Regular cardiac myocyte (primary cell): ENCODE measurements around the gene LAMP2. TPM values are rescaled to one million over a fixed set of nuclear protein-coding genes. Genes with fewer than 3 reads are reported as not detected.

Experiments
- total RNA-seq: library from RNA; depleted of rRNA; stranded (reverse); fragments of >200 nt; gene quantifications from 2 replicates; pipeline ENCODE4 v1.2.3, GENCODE V29; 2014

Gene LAMP2
- 114 and 224 TPM in 2 replicates for total RNA-seq

GRCh38 chrX:120468825-120469525, at the start of gene LAMP2:
LAMP2 (minus strand) TSS chrX:120469296; CDS start chrX:120469169, 127 bp downstream.

Other genes with a start within 250 kb of the LAMP2 start
- 9.6 and 10.2 TPM in 2 replicates for gene ZBTB33, start 218.5 kb downstream of the LAMP2 start, total RNA-seq
- under 0.01 TPM in 1 of 2 replicates, not detected in the other for gene TMEM255A, start 157.8 kb downstream of the LAMP2 start, total RNA-seq
- not detected in 2 replicates for gene ATP1B4, start 107.2 kb downstream of the LAMP2 start, total RNA-seq
- gene CUL4B, start 91.7 kb upstream of the LAMP2 start, total RNA-seq = 55.5 and 70.5 TPM in 2 replicates
- gene MCTS1, start 134.8 kb upstream of the LAMP2 start, total RNA-seq = 34.1 and 51.4 TPM in 2 replicates
- gene C1GALT1C1, start 160.8 kb upstream of the LAMP2 start, total RNA-seq = 56.2 and 63.7 TPM in 2 replicates